Muscle layer of colon (tissue), 2 donors: Measurements from ENCODE around the gene SHLD1.

Experiments used
- H3K27ac ChIP-seq: one replicate; pipeline ENCODE4 v1.7.0; 2013; ENCODE audit warnings: low read depth, mild to moderate bottlenecking, low read length, moderate library complexity
- H3K27me3 ChIP-seq, 2 donors: one replicate each; pipeline ENCODE4 v1.7.0; 2013; ENCODE audit warnings: low read length in 2 of 2, mild to moderate bottlenecking in 2 of 2; ENCODE audit not compliant: insufficient read depth in 2 of 2, control insufficient read depth in 1 of 2
- H3K36me3 ChIP-seq: one replicate; pipeline ENCODE4 v1.7.0; 2013; ENCODE audit warnings: mild to moderate bottlenecking, low read length; ENCODE audit not compliant: insufficient read depth
- H3K4me1 ChIP-seq: one replicate; pipeline ENCODE4 v1.7.0; 2013; ENCODE audit warnings: mild to moderate bottlenecking, low read length; ENCODE audit not compliant: insufficient read depth
- H3K4me3 ChIP-seq, 2 donors: one replicate each; pipeline ENCODE4 v1.7.0; 2013; ENCODE audit warnings: low read length in 2 of 2, low read depth in 1 of 2, mild to moderate bottlenecking in 1 of 2, moderate library complexity in 1 of 2
- H3K9ac ChIP-seq: one replicate; pipeline ENCODE4 v1.7.0; 2013; ENCODE audit warnings: low read length
- H3K9me3 ChIP-seq: one replicate; pipeline ENCODE4 v1.7.0; 2013; ENCODE audit warnings: mild to moderate bottlenecking, low read length
- donor health status: abdominal sarcoma.
- donor health status: Adenocarcinoma of cecum.

SHLD1 gene

GRCh38 chr20:5827861-5828260 is 77.7 kb downstream of the SHLD1 start:
- no peaks in the 10 kb centered on the region for H3K36me3 ChIP-seq
- H3K27ac ChIP-seq = no peak overlapping the region
- H3K27me3 ChIP-seq = no peaks in the 10 kb centered on the region

GRCh38 chr20:5829241-5829809 is 79.1 kb downstream of the SHLD1 start:
- no peak overlapping the region for H3K9ac ChIP-seq
- no peaks in the 10 kb centered on the region for H3K4me1 ChIP-seq
- no peak overlapping the region for H3K27ac ChIP-seq
- no peak overlapping the region for H3K4me3 ChIP-seq
- no peaks in the 10 kb centered on the region for H3K36me3 ChIP-seq
- H3K27me3 ChIP-seq = no peaks in the 10 kb centered on the region
- no peaks in the 10 kb centered on the region for H3K9me3 ChIP-seq

More at GRCh38 chr20:5827861-5828260, 77.7 kb downstream of the SHLD1 start:
- Histone ChIP-seq H3K4me3 (no peak overlapping the region), H3K4me1 (no peaks in the 10 kb centered on the region), H3K9me3 (no peaks in the 10 kb centered on the region), H3K9ac (no peak overlapping the region)

GRCh38 chr20:5831539-5832237 is 81.5 kb downstream of the SHLD1 start:
- peaks cover 15% of the 10 kb centered on the region for H3K4me1 ChIP-seq
- no peak overlapping the region for H3K9ac ChIP-seq
- H3K4me3 ChIP-seq = no peak overlapping the region
- H3K36me3 ChIP-seq = no peaks in the 10 kb centered on the region
- no peak overlapping the region for H3K27ac ChIP-seq
- no peaks in the 10 kb centered on the region for H3K27me3 ChIP-seq
- H3K9me3 ChIP-seq = no peaks in the 10 kb centered on the region

GRCh38 chr20:5833309-5833941 is 83.2 kb downstream of the SHLD1 start:
- Histone ChIP-seq H3K9ac (no peak overlapping the region), H3K9me3 (no peaks in the 10 kb centered on the region), H3K4me1 (peaks cover 15% of the 10 kb centered on the region), H3K36me3 (no peaks in the 10 kb centered on the region), H3K4me3 (no peak overlapping the region), H3K27ac (no peak overlapping the region), H3K27me3 (no peaks in the 10 kb centered on the region)

- no peaks in the 10 kb centered on the region for H3K9me3 ChIP-seq
- no peaks in the 10 kb centered on the region for H3K27me3 ChIP-seq
- no peaks in the 10 kb centered on the region for H3K36me3 ChIP-seq
- no peak overlapping the region for H3K27ac ChIP-seq
- peaks cover 15% of the 10 kb centered on the region for H3K4me1 ChIP-seq
- H3K9ac ChIP-seq = no peak overlapping the region
- H3K4me3 ChIP-seq = no peak overlapping the region
Measured at GRCh38 chr20:5834436-5835005, 84.3 kb downstream of the SHLD1 start.

- no peak overlapping the region for H3K27ac ChIP-seq
- H3K4me3 ChIP-seq = no peak overlapping the region
- no peaks in the 10 kb centered on the region for H3K9me3 ChIP-seq
- peaks cover 15% of the 10 kb centered on the region for H3K4me1 ChIP-seq
- no peak overlapping the region for H3K9ac ChIP-seq
- no peaks in the 10 kb centered on the region for H3K27me3 ChIP-seq
- H3K36me3 ChIP-seq = no peaks in the 10 kb centered on the region
Measured at GRCh38 chr20:5835321-5835821, 85.2 kb downstream of the SHLD1 start.

- Histone ChIP-seq H3K9me3 (no peaks in the 10 kb centered on the region), H3K9ac (no peak overlapping the region), H3K27ac (no peak overlapping the region), H3K4me1 (peaks cover 15% of the 10 kb centered on the region), H3K36me3 (no peaks in the 10 kb centered on the region), H3K4me3 (no peak overlapping the region), H3K27me3 (no peaks in the 10 kb centered on the region)
Measured at GRCh38 chr20:5835871-5836270, 85.7 kb downstream of the SHLD1 start.

- Histone ChIP-seq H3K36me3 (no peaks in the 10 kb centered on the region), H3K9me3 (no peaks in the 10 kb centered on the region), H3K9ac (no peak overlapping the region), H3K27ac (no peak overlapping the region), H3K4me3 (no peak overlapping the region), H3K27me3 (no peaks in the 10 kb centered on the region), H3K4me1 (peaks cover 15% of the 10 kb centered on the region)
Measured at GRCh38 chr20:5836569-5836968, 86.4 kb downstream of the SHLD1 start.

GRCh38 chr20:5840411-5841002 is 90.3 kb downstream of the SHLD1 start:
- no peak overlapping the region for H3K27ac ChIP-seq

GRCh38 chr20:5841522-5841921 is 91.3 kb downstream of the SHLD1 start:
- no peak overlapping the region for H3K4me3 ChIP-seq
- peaks cover under 1% of the 10 kb centered on the region for H3K4me1 ChIP-seq
- H3K27me3 ChIP-seq = no peaks in the 10 kb centered on the region
- H3K36me3 ChIP-seq = no peaks in the 10 kb centered on the region
- no peak overlapping the region for H3K27ac ChIP-seq
- H3K9me3 ChIP-seq = no peaks in the 10 kb centered on the region
- H3K9ac ChIP-seq = no peak overlapping the region

More at GRCh38 chr20:5840411-5841002, 90.3 kb downstream of the SHLD1 start:
- Histone ChIP-seq H3K4me3 (no peak overlapping the region), H3K9me3 (no peaks in the 10 kb centered on the region), H3K27me3 (no peaks in the 10 kb centered on the region), H3K9ac (no peak overlapping the region), H3K4me1 (peaks cover 8% of the 10 kb centered on the region), H3K36me3 (no peaks in the 10 kb centered on the region)

GRCh38 chr20:5842465-5842864 is 92.3 kb downstream of the SHLD1 start:
- Histone ChIP-seq H3K4me1 (peaks cover 4% of the 10 kb centered on the region), H3K36me3 (no peaks in the 10 kb centered on the region), H3K27me3 (no peaks in the 10 kb centered on the region), H3K9ac (no peak overlapping the region), H3K9me3 (no peaks in the 10 kb centered on the region), H3K27ac (no peak overlapping the region), H3K4me3 (no peak overlapping the region)
